Tibial artery (tissue), 4 donors: ENCODE measurements around the gene MOB1A.
"Not testable (repeated sequence)": the region's sequence is repeated elsewhere in the genome, so short reads cannot be mapped to it uniquely, and the experiment has no call there.

ENCODE experiments used
- DNase-seq, 2 donors: peaks; one replicate each; pipeline ENCODE4 v3.0.0-alpha.2; 2019
- H3K27ac ChIP-seq, 2 donors: fragments of 200-600 bp; sonication (generic) in 1 of 2; 1 replicate in 1 of 2; 2 replicates in 1 of 2; pipeline ENCODE4 v1.5.1; 2018 to 2019; ENCODE audit warnings: mild to moderate bottlenecking in 1 of 2
- H3K27me3 ChIP-seq, 2 donors: fragments of 200-600 bp; sonication (generic) in 1 of 2; one replicate each; pipeline versions ENCODE4 v1.5.1 to v1.6.0; 2016 to 2019
- H3K36me3 ChIP-seq, 3 donors: fragments of 200-600 bp; sonication (generic) in 2 of 3; one replicate each; pipeline ENCODE4 v1.5.1; 2016 to 2019; ENCODE audit warnings: mild to moderate bottlenecking in 2 of 3
- H3K4me1 ChIP-seq, 4 donors: fragments of 200-600 bp; sonication (generic) in 2 of 4; 1 replicate in 3 of 4; 2 replicates in 1 of 4; pipeline ENCODE4 v1.5.1; 2016 to 2019
- H3K4me3 ChIP-seq, 2 donors: fragments of 200-600 bp; sonication (generic) in 1 of 2; 1 replicate in 1 of 2; 2 replicates in 1 of 2; pipeline ENCODE4 v1.5.1; 2018 to 2019; ENCODE audit warnings: mild to moderate bottlenecking in 2 of 2
- H3K9me3 ChIP-seq, 3 donors: fragments of 200-600 bp; sonication (generic) in 1 of 3; one replicate each; pipeline ENCODE4 v1.5.1; 2016 to 2019
- CTCF ChIP-seq, 2 experiments: fragments of 200-600 bp in 1 of 2; fragments of 450-650 bp in 1 of 2; IDR thresholded peaks; one replicate each; pipeline ENCODE4 v1.5.1; 2017 to 2019; ENCODE audit warnings: antibody characterized with exemption in 2 of 2, mild to moderate bottlenecking in 1 of 2, moderate library complexity in 1 of 2
- intact Hi-C: fragments of 100-400 bp; cut with DNase I; formaldehyde crosslinking; loops from one replicate; pipeline ENCODE4 v1.15.0; 2023; ENCODE audit warnings: low total_unique reads

Gene MOB1A

DNA sequence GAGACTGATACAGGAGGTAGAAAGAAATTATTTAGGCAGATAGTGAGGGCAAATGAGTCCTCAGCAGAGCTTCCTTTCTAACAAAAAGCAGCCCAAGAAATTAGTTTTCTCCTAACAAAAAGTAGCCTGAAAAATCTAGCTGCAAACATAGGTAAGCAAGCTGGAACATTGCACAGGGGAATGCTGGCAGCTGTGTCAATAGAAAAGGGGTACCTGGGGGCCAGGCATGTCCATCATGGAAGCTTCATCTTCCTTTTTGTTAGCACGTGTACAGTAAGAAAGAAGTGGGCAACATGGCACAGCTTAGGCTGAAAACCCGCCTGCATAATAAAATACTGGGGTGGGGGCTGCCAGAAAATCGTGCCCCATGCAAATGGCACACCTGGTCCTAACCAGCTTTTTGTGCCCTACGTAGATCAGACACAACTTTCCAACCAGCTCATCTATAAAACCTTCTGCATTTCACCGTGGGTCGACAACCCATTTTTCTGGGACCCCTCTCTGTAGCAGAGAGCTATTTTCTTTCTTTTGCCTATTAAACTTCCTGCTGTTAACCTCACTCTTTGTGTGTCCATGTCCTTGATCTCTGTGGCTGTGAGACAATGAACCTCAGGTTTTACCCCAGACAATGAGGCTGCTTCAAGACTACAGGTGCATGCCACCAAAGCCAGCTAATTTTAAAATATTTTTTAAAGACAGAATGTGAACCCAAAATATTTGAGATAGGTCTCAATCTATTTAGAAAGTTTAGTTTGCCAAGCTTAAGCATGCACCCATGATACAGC is 13.1 kb upstream of the MOB1A start:
- intact Hi-C loops, result no loop called here
- TF ChIP-seq CTCF (IDR thresholded peaks at IDR 0.05), result no peak
- H3K27me3 ChIP-seq, result no peaks in the 10 kb centered on the region
- no peaks in the 10 kb centered on the region for H3K36me3 ChIP-seq
- no peaks in the 10 kb centered on the region for H3K9me3 ChIP-seq
- DNase-seq, result no peak
- no peak overlapping the region for H3K4me3 ChIP-seq
- H3K4me1 ChIP-seq, result no peaks in the 10 kb centered on the region
- H3K27ac ChIP-seq, result no peak overlapping the region

DNA sequence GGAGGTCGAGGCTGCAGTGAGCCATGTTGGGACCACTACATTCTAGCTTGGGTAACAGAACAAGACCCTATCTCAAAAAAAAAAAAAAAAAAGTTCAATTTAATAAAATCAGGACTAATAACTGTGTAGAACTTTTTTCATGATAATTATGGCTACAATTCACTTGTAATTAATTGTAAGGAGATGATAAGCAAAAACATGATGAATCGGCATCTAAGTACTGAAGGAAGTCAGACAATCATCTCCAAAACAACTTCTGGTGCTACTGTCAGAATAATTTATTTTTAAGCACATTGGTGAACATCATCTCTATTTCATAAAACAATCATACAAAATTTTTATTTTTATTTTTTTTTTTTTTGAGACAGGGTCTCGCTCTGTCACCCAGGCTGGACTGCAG is 10.0 kb upstream of the MOB1A start:
- Histone ChIP-seq H3K27ac (no peak overlapping the region), H3K4me1 (no peaks in the 10 kb centered on the region), H3K36me3 (no peaks in the 10 kb centered on the region)

GRCh38 chr2:74188018-74188601 is 9.4 kb upstream of the MOB1A start:
- Histone ChIP-seq H3K36me3 (no peaks in the 10 kb centered on the region), H3K4me1 (no peaks in the 10 kb centered on the region), H3K4me3 (no peak overlapping the region), H3K27me3 (no peaks in the 10 kb centered on the region), H3K27ac (no peak overlapping the region), H3K9me3 (no peaks in the 10 kb centered on the region)
- intact Hi-C loops, result no loop called here
- DNase-seq, result no peak
- TF ChIP-seq CTCF (IDR thresholded peaks at IDR 0.05), result no peak

More for the DNA sequence above, 10.0 kb upstream of the MOB1A start:
- Histone ChIP-seq H3K4me3 (no peak overlapping the region), H3K27me3 (no peaks in the 10 kb centered on the region), H3K9me3 (no peaks in the 10 kb centered on the region)
- no peak for TF ChIP-seq CTCF (IDR thresholded peaks at IDR 0.05)
- intact Hi-C loops, result no loop called here
- DNase-seq, result no peak

- H3K36me3 ChIP-seq, H3K4me1 ChIP-seq, H3K27ac ChIP-seq, H3K27me3 ChIP-seq, H3K4me3 ChIP-seq, intact Hi-C loops, H3K9me3 ChIP-seq, DNase-seq: not testable (repeated sequence)
Observed at GRCh38 chr2:74186706-74187105, 8.0 kb upstream of the MOB1A start.

GRCh38 chr2:74186038-74186437 is 7.4 kb upstream of the MOB1A start:
- no peak overlapping the region for H3K27ac ChIP-seq
- TF ChIP-seq CTCF (IDR thresholded peaks at IDR 0.05), result no peak
- H3K9me3 ChIP-seq, result no peaks in the 10 kb centered on the region
- no peak overlapping the region for H3K4me3 ChIP-seq
- intact Hi-C loops, result no loop called here
- H3K4me1 ChIP-seq, result no peaks in the 10 kb centered on the region
- H3K27me3 ChIP-seq, result no peaks in the 10 kb centered on the region
- DNase-seq, result no peak
- H3K36me3 ChIP-seq, result no peaks in the 10 kb centered on the region

DNA sequence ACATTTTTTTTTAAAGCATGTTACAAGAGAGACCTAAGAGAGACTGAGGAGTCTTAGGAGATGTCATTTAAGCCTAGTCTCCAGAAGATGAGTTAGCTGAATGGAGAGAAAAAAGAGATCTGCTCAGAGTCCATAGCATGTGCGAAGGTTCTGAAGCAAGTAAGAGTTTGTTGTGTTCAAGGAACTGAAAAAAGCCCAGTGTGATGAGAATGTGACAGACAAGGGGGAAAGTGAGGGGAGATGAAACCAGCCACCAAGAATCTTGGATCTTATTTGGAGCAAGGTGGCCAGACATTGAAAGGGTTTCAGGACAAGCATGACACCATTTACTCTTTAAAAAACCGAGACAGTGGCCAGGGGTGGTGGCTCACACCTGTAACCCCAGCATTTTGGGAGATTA is 5.2 kb upstream of the MOB1A start:
- Histone ChIP-seq H3K36me3 (no peaks in the 10 kb centered on the region), H3K27me3 (no peaks in the 10 kb centered on the region), H3K27ac (no peak overlapping the region), H3K4me3 (no peak overlapping the region), H3K4me1 (peaks cover 0 to 8% (median 0%) of the 10 kb centered on the region in 4 donors), H3K9me3 (no peaks in the 10 kb centered on the region)
- no peak for DNase-seq
- intact Hi-C loops, result no loop called here
- TF ChIP-seq CTCF (IDR thresholded peaks at IDR 0.05), result no peak
